Endothelial cell of umbilical vein (primary cell): Measurements from ENCODE around the gene MRPS18B. TPM values are rescaled to one million over a fixed set of nuclear protein-coding genes. Genes with fewer than 3 reads are reported as not detected.

Experiments used
- BruUV-seq: library from RNA; stranded (reverse); fragments of 400-500 nt; replicated peaks from 2 replicates; lab custom pipeline; 2021; lab: Mats Ljungman, UMichigan
- CTCF ChIA-PET: fragments of 300-600, 350-600 bp; sonication (Branson Sonifier 250); formaldehyde crosslinking; loops from one replicate; lab custom pipeline; 2021; ENCODE audit warnings: antibody characterized with exemption, inconsistent platforms; lab: Charles Lee
- POLR2A ChIA-PET: fragments of 300-600, 350-600 bp; sonication (Branson Sonifier 250); formaldehyde crosslinking; loops from one replicate; lab custom pipeline; 2021; ENCODE audit warnings: antibody characterized with exemption, inconsistent platforms; lab: Charles Lee
- DNase-seq: peaks from one replicate; pipeline ENCODE4 v3.0.0-alpha.2; 2011; ENCODE audit warnings: low read depth, low spot score
- FAIRE-seq: peaks from 2 replicates; lab custom pipeline; 2011; peaks lifted over from hg19 to GRCh38; lab: Jason Lieb, UNC
- H2AFZ ChIP-seq: 2 replicates; pipeline ENCODE4 v1.6.0; 2012; ENCODE audit warnings: low read depth, low read length, control low read depth, inconsistent platforms
- H3K27ac ChIP-seq: 2 replicates; pipeline ENCODE4 v1.5.1; 2011; ENCODE audit warnings: low read depth, mild to moderate bottlenecking, control low read depth, low read length, moderate library complexity; ENCODE audit not compliant: insufficient read depth
- H3K27me3 ChIP-seq, 2 experiments: 2 replicates each; pipeline versions ENCODE4 v1.6.0 to v1.6.1; 2011; ENCODE audit warnings: low read length in 2 of 2, mixed read lengths in 1 of 2; ENCODE audit not compliant: control insufficient read depth in 2 of 2, insufficient read depth in 2 of 2
- H3K36me3 ChIP-seq, 2 experiments: 2 replicates in 1 of 2; 3 replicates in 1 of 2; pipeline ENCODE4 v1.5.1; 2011; ENCODE audit warnings: low read length in 2 of 2, mild to moderate bottlenecking in 1 of 2, moderate library complexity in 1 of 2; ENCODE audit not compliant: control insufficient read depth in 2 of 2, insufficient read depth in 2 of 2; ENCODE audit errors: extremely low read depth in 1 of 2
- H3K4me1 ChIP-seq: 3 replicates; pipeline ENCODE4 v1.5.1; 2011; ENCODE audit warnings: mild to moderate bottlenecking, low read length; ENCODE audit not compliant: control insufficient read depth, insufficient read depth; ENCODE audit errors: extremely low read depth
- H3K4me2 ChIP-seq: 2 replicates; pipeline ENCODE4 v1.6.1; 2011; ENCODE audit warnings: low read length, control low read depth, mixed read lengths; ENCODE audit not compliant: insufficient read depth
- H3K4me3 ChIP-seq, 3 experiments: fragments of 200-600 bp in 1 of 3; sonication (generic), shearing (Covaris generic) in 1 of 3; replicated peaks in 1 of 3; 2 replicates each; pipeline ENCODE4 v1.5.1; 2011 to 2016; ENCODE audit warnings: control low read depth in 3 of 3, low read length in 3 of 3, mild to moderate bottlenecking in 2 of 3, inconsistent platforms in 1 of 3, low read depth in 1 of 3, moderate library complexity in 1 of 3; ENCODE audit not compliant: insufficient read depth in 1 of 3
- H3K79me2 ChIP-seq: 2 replicates; pipeline ENCODE4 v1.6.0; 2012; ENCODE audit warnings: low read length, inconsistent platforms; ENCODE audit not compliant: control insufficient read depth, insufficient read depth
- H3K9ac ChIP-seq: replicated peaks from 2 replicates; pipeline ENCODE3; 2011; ENCODE audit warnings: low read length, control low read depth; ENCODE audit not compliant: insufficient read depth; ENCODE audit errors: extremely low read depth
- H3K9me1 ChIP-seq: replicated peaks from 3 replicates; pipeline ENCODE4 v1.6.0; 2011; ENCODE audit warnings: mild to moderate bottlenecking, low read length; ENCODE audit not compliant: control insufficient read depth, insufficient read depth; ENCODE audit errors: extremely low read depth
- H3K9me3 ChIP-seq: replicated peaks from 2 replicates; pipeline ENCODE4 v1.5.1; 2012; ENCODE audit warnings: low read length, inconsistent platforms; ENCODE audit not compliant: control insufficient read depth, insufficient read depth
- H4K20me1 ChIP-seq: replicated peaks from 2 replicates; pipeline ENCODE3; 2011; ENCODE audit warnings: mild to moderate bottlenecking, low read length; ENCODE audit not compliant: control insufficient read depth, insufficient read depth; ENCODE audit errors: extremely low read depth
- EZH2 ChIP-seq: IDR thresholded peaks from 2 replicates; pipeline ENCODE4 v1.6.1; 2012; ENCODE audit warnings: borderline replicate concordance, low read depth, mild to moderate bottlenecking, moderate library complexity, low read length, inconsistent platforms; ENCODE audit not compliant: severe bottlenecking
- FOS ChIP-seq: IDR thresholded peaks from 2 replicates; pipeline ENCODE4 v1.6.1; 2011; ENCODE audit warnings: mild to moderate bottlenecking, low read length, moderate library complexity, borderline replicate concordance; ENCODE audit not compliant: insufficient read depth
- GATA2 ChIP-seq: IDR thresholded peaks from 2 replicates; pipeline ENCODE4 v1.7.0; 2011; ENCODE audit warnings: low read depth, mild to moderate bottlenecking, moderate library complexity, mixed read lengths, low read length; ENCODE audit not compliant: insufficient read length, insufficient read depth
- JUN ChIP-seq: IDR thresholded peaks from 2 replicates; pipeline ENCODE4 v1.6.1; 2011; ENCODE audit warnings: borderline replicate concordance, low read depth; ENCODE audit not compliant: insufficient read length, insufficient read depth
- MYC ChIP-seq: IDR thresholded peaks from one replicate; pipeline ENCODE4 v1.6.1; 2011; ENCODE audit warnings: mild to moderate bottlenecking, low read depth, low read length
- POLR2A ChIP-seq: IDR thresholded peaks from 2 replicates; pipeline ENCODE4 v1.6.1; 2012; ENCODE audit warnings: low read depth, mild to moderate bottlenecking, control low read depth, low read length
- POLR2AphosphoS5 ChIP-seq: IDR thresholded peaks from 2 replicates; pipeline ENCODE4 v1.6.1; 2012; ENCODE audit warnings: low read depth, mild to moderate bottlenecking, control low read depth, low read length, moderate library complexity; ENCODE audit not compliant: insufficient read depth
- dilution Hi-C: fragments of 300-500 bp; cut with MboI; formaldehyde crosslinking; loops from one replicate; pipeline ENCODE4 v1.15.0; 2019; ENCODE audit warnings: low sequenced_read_pairs; ENCODE audit not compliant: extremely low pct_ligation_motif_present
- intact Hi-C: fragments of 100-400 bp; cut with micrococcal nuclease; formaldehyde crosslinking; loops from one replicate; pipeline ENCODE4 v1.10.0; 2022
- polyA plus RNA-seq, 4 experiments: library from polyadenylated mRNA; depleted of rRNA in 3 of 4; stranded (reverse) in 3 of 4; unstranded in 1 of 4; fragments of >200 nt; gene quantifications; 2 replicates each; pipeline versions ENCODE4 v1.2.1 to v1.2.3, GENCODE V29; 2011 to 2012; ENCODE audit warnings: missing spikeins in 1 of 4
- total RNA-seq: library from RNA; stranded (reverse); gene quantifications from 2 replicates; pipeline ENCODE4 v1.2.3, GENCODE V29; 2021
- TF ChIP-seq, protein P1 (sequence below): IDR thresholded peaks from 2 replicates; pipeline ENCODE4 v1.6.1; 2011; ENCODE audit not compliant: insufficient read depth, insufficient read length
- TF ChIP-seq, protein P2 (sequence below), 2 donors: IDR thresholded peaks; 1 replicate in 1 of 2; 2 replicates in 1 of 2; pipeline ENCODE4 v1.5.1; 2011; ENCODE audit warnings: low read length in 2 of 2, mild to moderate bottlenecking in 2 of 2, moderate library complexity in 2 of 2, control low read depth in 1 of 2, inconsistent platforms in 1 of 2, low read depth in 1 of 2; ENCODE audit not compliant: insufficient read depth in 1 of 2; ENCODE audit errors: extremely low read depth in 1 of 2

The MRPS18B gene
- total and polyA plus RNA-seq, 2 donors (not counting 3 experiments of a cell fraction or from before 2014, with no cell fraction given): 32.6 to 49.1 TPM

DNA sequence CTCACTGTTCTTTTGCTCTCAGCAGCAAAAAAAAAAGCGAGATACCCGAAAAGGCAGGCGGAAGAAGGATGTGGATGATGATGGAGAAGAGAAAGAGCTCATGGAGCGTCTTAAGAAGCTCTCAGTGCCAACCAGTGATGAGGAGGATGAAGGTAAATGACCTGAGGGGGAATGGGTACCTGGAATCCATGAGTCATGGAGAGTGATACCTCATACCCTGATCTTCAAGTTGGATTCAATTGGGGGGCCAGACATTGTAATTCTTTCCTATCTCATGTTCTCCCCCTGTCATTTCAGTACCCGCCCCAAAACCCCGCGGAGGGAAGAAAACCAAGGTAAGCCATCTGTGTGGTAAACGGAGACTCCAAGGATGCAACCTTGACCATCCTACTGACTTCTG lies 39.6 kb upstream of the MRPS18B start:
- no peaks in the 10 kb centered on the region for H3K27me3 ChIP-seq
- TF ChIP-seq POLR2AphosphoS5 (no peak), JUN (no peak), MYC (no peak), FOS (no peak)
- TF ChIP-seq, protein P1, sequence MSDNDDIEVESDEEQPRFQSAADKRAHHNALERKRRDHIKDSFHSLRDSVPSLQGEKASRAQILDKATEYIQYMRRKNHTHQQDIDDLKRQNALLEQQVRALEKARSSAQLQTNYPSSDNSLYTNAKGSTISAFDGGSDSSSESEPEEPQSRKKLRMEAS: no peak
- no peak for DNase-seq
- H3K4me3 ChIP-seq: no peak overlapping the region
- H3K4me2 ChIP-seq: no peak overlapping the region
- H3K79me2 ChIP-seq: peaks cover 29% of the 10 kb centered on the region
- no peak overlapping the region for H2AFZ ChIP-seq
- no peaks in the 10 kb centered on the region for H3K4me1 ChIP-seq
- H3K27ac ChIP-seq: no peak overlapping the region
- BruUV-seq: no TSS peak
- dilution Hi-C loops: no loop called here
- POLR2A ChIA-PET: no interaction called here
- no peaks in the 10 kb centered on the region for H3K9me3 ChIP-seq
- no peak overlapping the region for H3K9ac ChIP-seq
- CTCF ChIA-PET: interaction anchor here (1.6 kb wide), 1 partner anchor 20 kb away, joined by 7 read pairs; no protein-coding TSS in a partner anchor
- no peak for FAIRE-seq
- H4K20me1 ChIP-seq: no peaks in the 10 kb centered on the region
- H3K36me3 ChIP-seq: peaks cover 18 to 37% of the 10 kb centered on the region in 2 experiments
- intact Hi-C loops: no loop called here
- no peaks in the 10 kb centered on the region for H3K9me1 ChIP-seq

DNA sequence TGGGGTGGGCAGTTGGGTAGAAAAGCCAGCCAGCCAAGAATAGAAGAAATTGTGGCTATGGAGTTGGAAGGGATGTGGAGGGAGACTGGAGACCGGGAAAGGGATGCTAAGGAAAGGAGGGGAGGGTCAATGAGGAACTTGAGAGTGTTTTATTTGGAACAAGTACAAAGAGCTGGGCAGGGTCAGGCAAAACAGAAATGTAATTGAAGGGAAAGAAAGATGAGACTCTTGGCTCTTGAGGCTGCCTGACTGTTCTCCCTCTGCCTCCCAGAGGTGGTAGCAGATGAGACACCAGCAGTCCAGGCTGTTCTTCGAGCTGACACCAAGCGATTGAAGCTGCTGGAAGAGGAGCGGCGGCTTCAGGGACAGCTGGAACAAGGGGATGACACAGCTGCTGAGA lies 33.7 kb upstream of the MRPS18B start:
- FAIRE-seq: no peak
- POLR2A ChIA-PET: interaction anchor here (0.6 kb wide), 1 partner anchor 31 kb away, joined by 9 read pairs; no protein-coding TSS in a partner anchor

More for the DNA sequence above, 33.7 kb upstream of the MRPS18B start:
- Histone ChIP-seq H3K79me2 (no peaks in the 10 kb centered on the region), H3K9ac (no peak overlapping the region), H3K27ac (no peak overlapping the region), H3K4me2 (no peak overlapping the region), H3K9me3 (no peaks in the 10 kb centered on the region), H2AFZ (no peak overlapping the region), H3K4me3 (no peak overlapping the region), H3K36me3 (peaks cover 29 to 62% of the 10 kb centered on the region in 2 experiments), H4K20me1 (no peaks in the 10 kb centered on the region), H3K4me1 (no peaks in the 10 kb centered on the region), H3K9me1 (no peaks in the 10 kb centered on the region), H3K27me3 (no peaks in the 10 kb centered on the region)
- CTCF ChIA-PET: interaction anchor here (1.2 to 3.6 kb wide), 5 partner anchors 13 to 102 kb away, joined by 3 to 15 read pairs (median 5); no protein-coding TSS in a partner anchor
- TF ChIP-seq GATA2 (no peak), MYC (no peak), POLR2A (no peak), FOS (no peak), JUN (no peak), POLR2AphosphoS5 (no peak), EZH2 (no peak)
- TF ChIP-seq, protein P2, sequence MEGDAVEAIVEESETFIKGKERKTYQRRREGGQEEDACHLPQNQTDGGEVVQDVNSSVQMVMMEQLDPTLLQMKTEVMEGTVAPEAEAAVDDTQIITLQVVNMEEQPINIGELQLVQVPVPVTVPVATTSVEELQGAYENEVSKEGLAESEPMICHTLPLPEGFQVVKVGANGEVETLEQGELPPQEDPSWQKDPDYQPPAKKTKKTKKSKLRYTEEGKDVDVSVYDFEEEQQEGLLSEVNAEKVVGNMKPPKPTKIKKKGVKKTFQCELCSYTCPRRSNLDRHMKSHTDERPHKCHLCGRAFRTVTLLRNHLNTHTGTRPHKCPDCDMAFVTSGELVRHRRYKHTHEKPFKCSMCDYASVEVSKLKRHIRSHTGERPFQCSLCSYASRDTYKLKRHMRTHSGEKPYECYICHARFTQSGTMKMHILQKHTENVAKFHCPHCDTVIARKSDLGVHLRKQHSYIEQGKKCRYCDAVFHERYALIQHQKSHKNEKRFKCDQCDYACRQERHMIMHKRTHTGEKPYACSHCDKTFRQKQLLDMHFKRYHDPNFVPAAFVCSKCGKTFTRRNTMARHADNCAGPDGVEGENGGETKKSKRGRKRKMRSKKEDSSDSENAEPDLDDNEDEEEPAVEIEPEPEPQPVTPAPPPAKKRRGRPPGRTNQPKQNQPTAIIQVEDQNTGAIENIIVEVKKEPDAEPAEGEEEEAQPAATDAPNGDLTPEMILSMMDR (IDR thresholded peaks at IDR 0.05; ENCODE audit: extremely low read depth in 1 of 2, insufficient read depth in 1 of 2, low read depth in 1 of 2, low read length in 2 of 2): no peak
- TF ChIP-seq, protein P1: no peak
- BruUV-seq: no TSS peak
- DNase-seq: no peak
- intact Hi-C loops (no loop called here), dilution Hi-C loops (no loop called here)
